GM06990 (cell line): Measurements from ENCODE around the gene SSH2.

Source experiments
- DNase-seq: peaks from one replicate; pipeline ENCODE4 v3.0.0-alpha.2; 2011; ENCODE audit not compliant: insufficient read length; ENCODE audit errors: extremely low read depth
- H3K27me3 ChIP-seq: replicated peaks from 2 replicates; pipeline ENCODE4 v1.6.0; 2011; ENCODE audit warnings: low read length; ENCODE audit not compliant: control insufficient read depth, insufficient read depth
- H3K36me3 ChIP-seq: 2 replicates; pipeline ENCODE4 v1.5.1; 2011; ENCODE audit warnings: low read length; ENCODE audit not compliant: control insufficient read depth, insufficient read depth
- H3K4me3 ChIP-seq: replicated peaks from 2 replicates; pipeline ENCODE4 v1.5.1; 2011; ENCODE audit warnings: low read depth, mild to moderate bottlenecking, control low read depth, low read length
- TF ChIP-seq, protein P1 (sequence below): IDR thresholded peaks from 2 replicates; pipeline ENCODE4 v1.5.1; 2011; ENCODE audit warnings: low read length, control low read depth, mild to moderate bottlenecking, inconsistent platforms; ENCODE audit not compliant: insufficient read depth, poor library complexity, severe bottlenecking

SSH2 gene

DNA sequence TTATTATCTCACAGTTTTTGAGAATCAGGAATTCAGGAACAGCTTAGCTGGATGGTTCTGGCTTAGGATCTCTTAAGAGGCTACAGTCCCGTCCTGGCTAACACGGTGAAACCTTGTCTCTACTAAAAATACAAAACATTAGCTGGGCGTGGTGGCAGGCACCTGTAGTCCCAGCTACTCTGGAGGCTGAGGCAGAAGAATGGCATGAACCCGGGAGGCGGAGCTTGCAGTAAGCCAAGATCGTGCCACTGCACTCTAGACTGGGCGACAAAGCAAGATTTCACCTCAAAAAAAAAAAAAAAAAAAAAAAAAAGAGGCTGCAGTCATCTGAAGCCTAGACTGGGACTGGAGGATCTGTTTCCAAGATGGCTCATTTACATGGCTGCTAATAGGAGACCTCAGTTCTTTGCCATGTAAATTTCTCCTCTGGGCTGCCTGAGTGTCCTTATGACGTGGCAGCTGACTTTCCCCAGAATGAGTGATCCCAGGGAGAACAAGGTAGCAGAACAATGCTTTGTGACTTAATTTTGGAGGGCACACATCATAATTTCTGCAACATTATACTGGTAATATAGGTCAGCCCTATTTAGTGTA, 211.5 kb downstream of the SSH2 start:
- no peak for DNase-seq
- no peak overlapping the region for H3K4me3 ChIP-seq
- no peaks in the 10 kb centered on the region for H3K27me3 ChIP-seq
- H3K36me3 ChIP-seq = no peaks in the 10 kb centered on the region; the same call in 1 of the 2 replicates
- TF ChIP-seq, protein P1, sequence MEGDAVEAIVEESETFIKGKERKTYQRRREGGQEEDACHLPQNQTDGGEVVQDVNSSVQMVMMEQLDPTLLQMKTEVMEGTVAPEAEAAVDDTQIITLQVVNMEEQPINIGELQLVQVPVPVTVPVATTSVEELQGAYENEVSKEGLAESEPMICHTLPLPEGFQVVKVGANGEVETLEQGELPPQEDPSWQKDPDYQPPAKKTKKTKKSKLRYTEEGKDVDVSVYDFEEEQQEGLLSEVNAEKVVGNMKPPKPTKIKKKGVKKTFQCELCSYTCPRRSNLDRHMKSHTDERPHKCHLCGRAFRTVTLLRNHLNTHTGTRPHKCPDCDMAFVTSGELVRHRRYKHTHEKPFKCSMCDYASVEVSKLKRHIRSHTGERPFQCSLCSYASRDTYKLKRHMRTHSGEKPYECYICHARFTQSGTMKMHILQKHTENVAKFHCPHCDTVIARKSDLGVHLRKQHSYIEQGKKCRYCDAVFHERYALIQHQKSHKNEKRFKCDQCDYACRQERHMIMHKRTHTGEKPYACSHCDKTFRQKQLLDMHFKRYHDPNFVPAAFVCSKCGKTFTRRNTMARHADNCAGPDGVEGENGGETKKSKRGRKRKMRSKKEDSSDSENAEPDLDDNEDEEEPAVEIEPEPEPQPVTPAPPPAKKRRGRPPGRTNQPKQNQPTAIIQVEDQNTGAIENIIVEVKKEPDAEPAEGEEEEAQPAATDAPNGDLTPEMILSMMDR = no peak

- TF ChIP-seq, protein P1 = no peak
- no peak overlapping the region for H3K4me3 ChIP-seq
- DNase-seq = no peak
- H3K27me3 ChIP-seq = no peaks in the 10 kb centered on the region
- H3K36me3 ChIP-seq = no peaks in the 10 kb centered on the region; the same call in 1 of the 2 replicates
Measured at GRCh38 chr17:29717817-29718216, 212.2 kb downstream of the SSH2 start.

DNA sequence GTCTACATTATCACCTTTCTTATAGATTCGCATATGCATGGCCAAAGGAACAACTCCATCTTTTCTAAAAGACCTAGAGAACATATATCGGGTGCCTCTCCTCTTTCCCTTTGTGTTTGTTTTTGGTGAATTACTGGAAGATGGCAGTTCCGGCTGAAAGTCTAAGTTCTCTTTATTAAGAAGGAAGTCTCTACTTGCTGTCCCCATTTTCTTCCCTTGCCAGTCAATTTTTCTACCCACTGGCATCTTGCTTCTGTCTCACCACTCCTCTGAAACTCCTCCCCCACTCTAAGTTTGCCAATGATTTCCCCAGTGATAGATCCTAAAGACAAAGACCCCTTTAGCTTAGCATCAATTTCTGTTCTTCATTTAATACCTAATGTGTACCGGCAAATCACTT, 213.5 kb downstream of the SSH2 start:
- TF ChIP-seq, protein P1 = no peak

DNA sequence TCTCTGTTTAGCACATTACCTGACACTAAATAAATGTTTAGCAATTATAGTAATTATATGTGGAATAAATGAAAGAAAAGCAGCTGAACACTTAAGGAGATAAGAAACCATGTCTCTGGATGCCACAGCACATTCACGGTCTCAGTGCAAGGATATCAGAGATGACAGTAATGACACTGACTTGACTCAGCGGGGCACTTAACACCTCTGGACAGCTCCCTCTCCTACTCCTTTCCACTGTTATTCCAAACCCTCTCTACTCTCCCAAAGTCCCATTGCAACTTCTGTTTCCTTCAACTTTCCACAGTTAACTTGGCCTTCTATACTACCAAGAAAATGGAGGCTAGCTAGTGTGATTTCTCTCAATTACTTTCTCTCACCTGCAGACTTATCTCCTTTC, 214.3 kb downstream of the SSH2 start:
- H3K4me3 ChIP-seq = no peak overlapping the region
- no peak for DNase-seq
- H3K27me3 ChIP-seq = no peaks in the 10 kb centered on the region
- no peaks in the 10 kb centered on the region; the same call in 1 of the 2 replicates for H3K36me3 ChIP-seq
- TF ChIP-seq, protein P1 = no peak

More for the DNA sequence above, 213.5 kb downstream of the SSH2 start:
- Histone ChIP-seq H3K4me3 (no peak overlapping the region), H3K27me3 (no peaks in the 10 kb centered on the region), H3K36me3 (no peaks in the 10 kb centered on the region; the same call in 1 of the 2 replicates)
- DNase-seq = no peak

GRCh38 chr17:29714146-29714545, 215.9 kb downstream of the SSH2 start:
- Histone ChIP-seq H3K36me3 (no peaks in the 10 kb centered on the region; the same call in 1 of the 2 replicates), H3K27me3 (no peaks in the 10 kb centered on the region), H3K4me3 (no peak overlapping the region)
- DNase-seq = no peak
- TF ChIP-seq, protein P1 = no peak

DNA sequence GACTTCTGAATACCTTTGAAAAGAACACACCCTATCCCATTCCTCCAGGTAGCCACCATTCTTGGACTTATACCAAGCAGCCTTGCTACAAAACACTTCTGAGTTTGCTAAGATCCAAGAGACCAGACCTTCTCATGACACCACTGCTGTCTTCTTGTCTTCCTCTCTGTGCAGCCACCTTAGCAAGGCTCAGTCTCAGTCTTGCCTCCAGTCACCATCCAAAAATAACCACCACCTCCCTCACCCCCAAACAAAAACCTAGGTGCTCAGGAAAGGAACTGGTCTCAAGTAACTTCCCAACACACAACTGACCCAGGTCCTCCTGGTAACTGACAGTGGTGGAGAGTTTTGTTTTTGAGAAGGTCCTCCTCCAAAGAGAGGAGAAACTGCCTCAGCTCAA, 216.4 kb downstream of the SSH2 start:
- no peak for DNase-seq
- no peak overlapping the region for H3K4me3 ChIP-seq
- H3K36me3 ChIP-seq = no peaks in the 10 kb centered on the region; the same call in 1 of the 2 replicates
- TF ChIP-seq, protein P1 = no peak
- H3K27me3 ChIP-seq = no peaks in the 10 kb centered on the region
